ENCODE data around the gene KCND2. TPM values are rescaled to one million over a fixed set of nuclear protein-coding genes. Genes with fewer than 3 reads are reported as not detected.
A peak's percentile ranks its signal among the peaks of the same experiment; 100 is the strongest.

The KCND2 gene
- polyA plus RNA-seq, 3 donors: not detected

DNA sequence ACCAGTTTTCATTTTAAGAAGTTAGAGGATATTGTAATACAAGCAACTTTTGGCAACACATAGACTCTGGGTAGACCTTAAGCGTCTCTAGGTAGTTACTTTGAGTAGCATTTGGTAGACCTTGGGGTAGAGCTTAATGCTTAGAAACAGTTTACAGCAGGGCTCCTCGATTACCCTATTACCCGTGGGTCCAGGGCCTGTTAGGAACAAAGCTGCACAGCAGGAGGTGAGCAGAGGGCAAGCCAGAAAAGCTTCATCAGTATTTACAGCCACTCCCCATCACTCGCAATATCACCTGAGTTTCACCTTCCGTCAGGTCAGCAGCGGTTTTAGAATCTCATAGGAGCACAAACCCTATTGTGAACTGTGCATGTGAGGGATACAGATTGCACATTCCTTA lies 411.5 kb downstream of the KCND2 start:
- H3K27me3 ChIP-seq (ENCODE audit: control insufficient read depth in 2 of 2, insufficient read depth in 2 of 2, low read length in 2 of 2): peaks cover 86 to 95% of the 10 kb centered on the region in 2 donors
- H3K27ac Mint-ChIP-seq: no peak overlapping the region
- peak overlapping the region in 1 of 2 donors; percentile 44 for H3K4me3 Mint-ChIP-seq

DNA sequence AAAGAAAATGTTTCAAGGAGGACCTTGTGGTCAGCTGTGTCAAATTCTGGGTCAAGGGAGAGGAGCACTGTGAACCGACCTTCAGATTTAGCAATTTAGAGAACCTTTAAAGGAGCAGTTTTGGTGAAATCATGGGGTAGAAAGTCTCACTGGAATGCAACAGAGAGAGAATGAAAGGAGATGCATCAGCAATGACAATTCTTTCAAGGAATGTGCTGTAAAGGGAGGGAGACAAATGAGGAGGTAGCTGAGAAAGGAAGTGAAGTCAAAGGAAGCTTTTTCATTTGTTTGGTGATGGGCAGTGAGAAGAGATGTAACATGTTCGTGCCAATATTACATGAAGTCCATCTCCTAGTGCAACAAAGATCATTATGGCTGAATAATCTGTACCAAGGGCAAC lies 418.9 kb downstream of the KCND2 start:
- Histone ChIP-seq H3K9me3 (replicated peaks in 1 of 2; ENCODE audit: control insufficient read depth in 1 of 2, insufficient read depth in 1 of 2, low read length in 2 of 2) (peaks cover 0 to 3% of the 10 kb centered on the region in 2 donors), H3K4me2 (replicated peaks; ENCODE audit: extremely low read depth, low read length, poor library complexity, severe bottlenecking) (no peak overlapping the region), H2AFZ (ENCODE audit: insufficient read depth, low read depth, low read length, poor library complexity, severe bottlenecking) (no peak overlapping the region), H3K4me1 (ENCODE audit: control insufficient read depth in 1 of 2, insufficient read depth in 2 of 2, low read length in 2 of 2) (no peaks in the 10 kb centered on the region), H4K20me1 (ENCODE audit: insufficient read depth, low read length) (no peaks in the 10 kb centered on the region), H3K79me2 (ENCODE audit: insufficient read depth, low read length) (no peaks in the 10 kb centered on the region), H3K27me3 (ENCODE audit: control insufficient read depth in 2 of 2, insufficient read depth in 2 of 2, low read length in 2 of 2) (peaks cover 75 to 91% of the 10 kb centered on the region in 2 donors), H3K9ac (ENCODE audit: insufficient read depth, low read length, poor library complexity, severe bottlenecking) (no peak overlapping the region), H3K36me3 (replicated peaks in 1 of 2; ENCODE audit: control insufficient read depth in 1 of 2, insufficient read depth in 2 of 2, low read length in 2 of 2) (no peaks in the 10 kb centered on the region), H3K27ac (ENCODE audit: low read depth in 1 of 2, low read length in 2 of 2) (no peak overlapping the region), H3K4me3 (replicated peaks in 1 of 3; ENCODE audit: low read depth in 2 of 3, low read length in 3 of 3) (no peak overlapping the region)
- intact Hi-C loops (cut with micrococcal nuclease): no loop called here
- Mint-ChIP-seq H3K36me3 (no peaks in the 10 kb centered on the region), H3K27ac (no peak overlapping the region), H3K4me3 (peak overlapping the region in 1 of 2 donors; percentile 21), H3K27me3 (ENCODE audit: low read depth in 3 of 3) (peaks cover 53 to 76% (median 64%) of the 10 kb centered on the region in 3 donors), H3K9me3 (peaks cover 0 to 11% (median 0%) of the 10 kb centered on the region in 7 donors), H3K4me1 (no peaks in the 10 kb centered on the region)
- no peak for DNase-seq
- WGBS (ENCODE audit: insufficient coverage): 91% methylated on average over 1 of the region's 2 CpGs
- TF ChIP-seq, protein P1, sequence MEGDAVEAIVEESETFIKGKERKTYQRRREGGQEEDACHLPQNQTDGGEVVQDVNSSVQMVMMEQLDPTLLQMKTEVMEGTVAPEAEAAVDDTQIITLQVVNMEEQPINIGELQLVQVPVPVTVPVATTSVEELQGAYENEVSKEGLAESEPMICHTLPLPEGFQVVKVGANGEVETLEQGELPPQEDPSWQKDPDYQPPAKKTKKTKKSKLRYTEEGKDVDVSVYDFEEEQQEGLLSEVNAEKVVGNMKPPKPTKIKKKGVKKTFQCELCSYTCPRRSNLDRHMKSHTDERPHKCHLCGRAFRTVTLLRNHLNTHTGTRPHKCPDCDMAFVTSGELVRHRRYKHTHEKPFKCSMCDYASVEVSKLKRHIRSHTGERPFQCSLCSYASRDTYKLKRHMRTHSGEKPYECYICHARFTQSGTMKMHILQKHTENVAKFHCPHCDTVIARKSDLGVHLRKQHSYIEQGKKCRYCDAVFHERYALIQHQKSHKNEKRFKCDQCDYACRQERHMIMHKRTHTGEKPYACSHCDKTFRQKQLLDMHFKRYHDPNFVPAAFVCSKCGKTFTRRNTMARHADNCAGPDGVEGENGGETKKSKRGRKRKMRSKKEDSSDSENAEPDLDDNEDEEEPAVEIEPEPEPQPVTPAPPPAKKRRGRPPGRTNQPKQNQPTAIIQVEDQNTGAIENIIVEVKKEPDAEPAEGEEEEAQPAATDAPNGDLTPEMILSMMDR (IDR thresholded peaks at IDR 0.05): no peak

More for the DNA sequence above, 411.5 kb downstream of the KCND2 start:
- H3K4me1 Mint-ChIP-seq: peaks cover 8% of the 10 kb centered on the region
- Histone ChIP-seq H2AFZ (ENCODE audit: insufficient read depth, low read depth, low read length, poor library complexity, severe bottlenecking) (no peak overlapping the region), H3K4me2 (replicated peaks; ENCODE audit: extremely low read depth, low read length, poor library complexity, severe bottlenecking) (no peak overlapping the region), H4K20me1 (ENCODE audit: insufficient read depth, low read length) (no peaks in the 10 kb centered on the region), H3K9ac (ENCODE audit: insufficient read depth, low read length, poor library complexity, severe bottlenecking) (no peak overlapping the region), H3K27ac (ENCODE audit: low read depth in 1 of 2, low read length in 2 of 2) (no peak overlapping the region), H3K9me3 (replicated peaks in 1 of 2; ENCODE audit: control insufficient read depth in 1 of 2, insufficient read depth in 1 of 2, low read length in 2 of 2) (peaks cover 0 to 13% of the 10 kb centered on the region in 2 donors), H3K36me3 (replicated peaks in 1 of 2; ENCODE audit: control insufficient read depth in 1 of 2, insufficient read depth in 2 of 2, low read length in 2 of 2) (no peaks in the 10 kb centered on the region), H3K4me3 (replicated peaks in 1 of 3; ENCODE audit: low read depth in 2 of 3, low read length in 3 of 3) (no peak overlapping the region), H3K4me1 (ENCODE audit: control insufficient read depth in 1 of 2, insufficient read depth in 2 of 2, low read length in 2 of 2) (peaks cover 3 to 10% of the 10 kb centered on the region in 2 donors), H3K79me2 (ENCODE audit: insufficient read depth, low read length) (no peaks in the 10 kb centered on the region)
- H3K36me3 Mint-ChIP-seq: no peaks in the 10 kb centered on the region
- intact Hi-C loops (cut with micrococcal nuclease): no loop called here
- TF ChIP-seq, protein P1 (IDR thresholded peaks at IDR 0.05): no peak
- DNase-seq: no peak
- peaks cover 0 to 6% (median 0%) of the 10 kb centered on the region in 7 donors for H3K9me3 Mint-ChIP-seq
- peaks cover 69 to 85% (median 75%) of the 10 kb centered on the region in 3 donors for H3K27me3 Mint-ChIP-seq (ENCODE audit: low read depth in 3 of 3)
- WGBS (ENCODE audit: insufficient coverage): 100% methylated on average over 1 of the region's 6 CpGs

Data from CD14-positive monocyte (primary cell).